ENCODE data around the gene ARL5C. TPM values are rescaled to one million over a fixed set of nuclear protein-coding genes. Genes with fewer than 3 reads are reported as not detected.

Gene ARL5C
- total RNA-seq, 2 donors from 2014 or later: 0.25 TPM; not detected in 1

DNA sequence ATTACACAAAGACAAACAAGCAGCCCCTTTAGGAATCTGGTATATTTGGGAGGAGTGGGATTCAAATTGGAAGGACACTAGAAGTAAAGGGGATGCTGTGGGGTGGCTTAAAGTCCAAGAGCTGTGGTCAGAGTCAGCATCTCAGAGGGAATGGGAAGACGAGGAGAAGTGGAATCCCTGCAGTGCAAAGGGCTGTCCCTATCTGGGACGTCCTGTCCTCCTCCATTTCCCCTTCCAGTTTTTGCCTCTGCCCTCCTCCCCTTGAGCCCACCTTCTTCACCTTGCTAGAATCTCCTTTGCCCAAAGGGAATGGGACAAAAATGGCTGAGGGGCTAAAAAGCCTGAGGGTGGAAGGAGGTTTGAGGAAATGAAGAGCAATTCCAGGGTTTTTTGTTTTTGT lies 10.3 kb downstream of the ARL5C start:
- no peak for ATAC-seq
- no peak overlapping the region for H3K27ac Mint-ChIP-seq
- no peak for DNase-seq (ENCODE audit: low spot score in 2 of 2)
- H3K9me3 Mint-ChIP-seq: no peaks in the 10 kb centered on the region
- H3K36me3 Mint-ChIP-seq: peaks cover 6 to 12% of the 10 kb centered on the region in 2 donors

DNA sequence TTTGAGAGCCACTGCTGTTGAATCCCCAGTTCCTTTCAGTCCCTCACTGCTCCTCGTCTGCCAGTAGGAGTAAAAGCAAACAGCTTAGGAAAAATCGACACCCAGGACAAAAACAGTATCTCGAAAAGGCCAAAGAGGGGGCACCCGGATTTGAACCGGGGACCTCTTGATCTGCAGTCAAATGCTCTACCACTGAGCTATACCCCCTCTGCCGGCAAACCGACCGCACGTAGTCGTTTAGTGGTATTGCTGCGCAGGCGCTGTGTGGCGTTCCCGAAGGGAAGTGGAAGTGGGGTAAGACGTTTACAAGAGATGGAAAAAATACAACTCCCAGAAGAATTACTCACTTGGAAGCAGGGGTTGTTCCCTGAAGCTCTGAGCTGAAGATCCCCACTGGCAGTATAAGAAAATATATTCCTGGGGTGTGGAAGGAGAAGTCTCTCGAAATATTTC lies 12.3 kb downstream of the ARL5C start:
- peak overlapping the region; percentile 98 to 100 for H3K27ac Mint-ChIP-seq
- no peaks in the 10 kb centered on the region for H3K9me3 Mint-ChIP-seq
- peak; percentile 92 to 96 for DNase-seq (ENCODE audit: low spot score in 2 of 2)
- H3K36me3 Mint-ChIP-seq: peaks cover 6 to 12% of the 10 kb centered on the region in 2 donors
- peak; percentile 66 to 70 for ATAC-seq

DNA sequence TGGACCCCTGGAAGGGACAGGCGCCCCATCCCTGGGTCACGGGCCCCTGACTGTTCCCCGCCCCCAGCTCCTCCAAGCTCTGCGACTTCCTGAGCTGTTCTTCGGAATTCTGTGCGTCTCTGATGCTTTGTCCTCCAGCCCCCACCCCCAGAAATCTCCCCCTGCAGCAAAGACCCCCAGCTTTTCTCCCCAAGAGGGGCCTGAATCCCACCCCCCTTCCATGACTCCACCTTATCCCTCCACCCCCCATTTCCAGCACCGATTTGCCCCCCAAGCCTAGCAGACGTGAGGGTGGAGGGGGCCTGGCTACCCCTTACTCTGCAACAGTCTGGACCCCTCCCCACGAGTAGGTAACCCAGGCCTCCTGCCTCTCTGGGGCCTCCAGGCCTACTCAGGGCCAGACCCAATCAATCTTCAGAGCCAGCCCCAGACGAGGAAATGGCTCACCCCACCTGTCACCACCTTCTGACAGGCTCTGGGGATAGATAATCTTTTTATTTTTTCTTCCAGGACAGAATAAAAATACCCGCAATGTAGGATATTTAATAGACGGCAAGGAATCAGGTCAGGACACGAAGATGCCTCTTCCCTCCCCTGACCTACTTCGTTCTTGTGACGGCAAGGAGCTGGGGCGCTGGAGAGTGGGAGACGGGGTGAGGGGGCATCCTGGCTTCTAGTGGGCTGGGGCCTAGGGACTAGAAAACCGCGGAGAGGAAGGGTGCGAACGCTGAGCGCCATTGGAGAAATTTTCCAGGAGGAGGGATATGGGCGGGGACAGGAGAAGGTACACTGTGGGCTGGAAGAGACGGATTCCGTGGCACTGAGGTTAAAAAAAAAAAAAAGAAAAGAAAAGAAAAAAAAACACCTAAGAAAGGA lies 13.8 kb downstream of the ARL5C start:
- DNase-seq (ENCODE audit: low spot score in 2 of 2) (peak in 1 of 2 donors; percentile 26), ATAC-seq (no peak)
- Mint-ChIP-seq H3K36me3 (peaks cover 6 to 12% of the 10 kb centered on the region in 2 donors), H3K9me3 (no peaks in the 10 kb centered on the region), H3K27ac (peak overlapping the region; percentile 79 to 98)

DNA sequence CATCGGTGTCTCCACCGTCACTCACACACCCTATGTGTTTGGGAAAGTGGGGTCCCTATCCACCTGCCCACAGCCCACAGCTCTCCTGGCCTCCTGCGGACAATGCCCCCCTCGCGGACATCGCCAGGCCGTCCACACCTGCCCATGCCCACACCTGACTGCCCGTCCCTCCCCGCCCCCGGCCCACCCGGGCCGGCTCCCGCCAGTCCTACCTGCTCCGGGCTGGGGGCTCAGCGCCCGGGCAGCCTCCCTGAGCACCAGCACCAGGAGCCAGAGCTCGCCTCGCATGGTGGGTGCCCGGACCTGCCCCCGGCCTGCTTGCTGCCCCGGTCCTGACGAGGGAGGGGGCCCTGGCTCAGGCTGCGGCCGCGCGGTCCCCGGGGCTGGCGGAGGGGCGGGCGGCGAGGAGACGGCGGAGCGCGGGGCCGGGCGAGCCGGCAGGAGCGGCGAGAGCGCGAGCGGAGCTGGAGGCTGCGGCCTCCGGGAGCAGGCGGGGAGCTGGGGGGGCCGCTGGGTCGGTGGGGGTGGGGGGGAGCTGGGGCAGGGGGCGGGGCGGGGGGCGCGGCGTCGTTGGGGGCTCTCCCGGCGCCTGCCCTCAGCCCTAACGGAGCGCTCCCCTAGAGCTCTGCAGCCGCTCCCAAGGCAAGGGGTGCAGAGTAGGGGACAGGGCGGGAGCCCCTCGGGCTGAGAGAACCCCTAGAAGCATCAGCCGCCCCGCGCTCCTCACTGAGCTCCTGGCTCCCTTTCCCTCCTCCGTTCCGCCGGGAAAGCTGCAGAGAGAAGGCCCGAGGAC lies 14.6 kb downstream of the ARL5C start, which contains the start of gene PLXDC1:
TSS of gene PLXDC1 (minus strand) at position 488 of the 793 bp plus-strand sequence. CDS start at position 288, 200 bp downstream.
- Mint-ChIP-seq H3K9me3 (no peaks in the 10 kb centered on the region), H3K27ac (peak within 1 kb of the TSS; percentile 79 to 98), H3K36me3 (peaks cover 6 to 12% of the 10 kb centered on the region in 2 donors)
- ATAC-seq (no peak), DNase-seq (ENCODE audit: low spot score in 2 of 2) (peak in 1 of 2 donors; percentile 35)

DNA sequence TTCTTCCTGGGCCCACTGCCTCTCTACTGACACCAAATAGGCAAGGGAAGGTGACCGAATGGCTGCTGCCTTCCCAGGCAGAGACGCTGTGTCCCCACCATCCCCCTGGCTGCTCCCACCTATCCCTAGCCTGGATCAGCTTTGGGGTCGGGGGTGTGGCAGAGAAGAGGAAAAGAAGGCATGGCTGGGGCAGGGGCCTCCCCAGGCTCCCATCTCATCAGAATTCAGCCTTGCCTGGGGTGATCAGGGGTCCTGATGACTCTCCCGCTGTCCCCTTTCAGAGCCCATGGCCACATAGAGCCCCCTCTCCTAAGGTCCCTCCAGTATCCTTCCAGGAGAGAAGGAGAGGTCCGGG lies 15.2 kb downstream of the ARL5C start:
- Mint-ChIP-seq H3K27ac (no peak overlapping the region), H3K36me3 (peaks cover 6 to 12% of the 10 kb centered on the region in 2 donors), H3K9me3 (no peaks in the 10 kb centered on the region)
- DNase-seq (ENCODE audit: low spot score in 2 of 2) (no peak), ATAC-seq (no peak)

DNA sequence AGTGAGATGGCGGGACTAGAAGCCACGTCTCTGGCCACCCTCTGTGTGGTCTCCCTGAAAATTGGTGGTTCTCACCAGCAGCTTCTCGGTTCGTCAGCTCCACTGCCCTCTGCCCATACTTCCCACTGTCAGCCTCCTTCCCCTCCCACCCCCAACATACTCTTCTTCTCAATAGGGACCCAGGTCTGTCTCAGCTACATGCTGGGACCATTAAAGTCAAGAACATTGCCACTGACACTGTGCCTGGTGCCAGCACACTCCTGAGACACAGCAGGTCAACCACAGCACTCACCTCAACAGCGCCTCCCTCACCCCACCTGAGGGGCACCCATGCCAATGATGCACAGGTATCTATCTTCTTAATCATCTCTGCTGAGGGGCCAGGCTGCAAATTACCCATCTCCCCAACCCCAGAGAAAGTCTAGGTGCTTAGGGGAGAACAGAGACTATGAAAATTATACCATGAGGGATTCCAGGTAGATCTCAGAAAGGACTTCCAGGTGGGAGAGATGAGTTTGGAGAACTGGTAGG lies 15.8 kb downstream of the ARL5C start:
- DNase-seq (ENCODE audit: low spot score in 2 of 2) (no peak), ATAC-seq (no peak)
- Mint-ChIP-seq H3K36me3 (peaks cover 6 to 12% of the 10 kb centered on the region in 2 donors), H3K27ac (no peak overlapping the region), H3K9me3 (no peaks in the 10 kb centered on the region)

DNA sequence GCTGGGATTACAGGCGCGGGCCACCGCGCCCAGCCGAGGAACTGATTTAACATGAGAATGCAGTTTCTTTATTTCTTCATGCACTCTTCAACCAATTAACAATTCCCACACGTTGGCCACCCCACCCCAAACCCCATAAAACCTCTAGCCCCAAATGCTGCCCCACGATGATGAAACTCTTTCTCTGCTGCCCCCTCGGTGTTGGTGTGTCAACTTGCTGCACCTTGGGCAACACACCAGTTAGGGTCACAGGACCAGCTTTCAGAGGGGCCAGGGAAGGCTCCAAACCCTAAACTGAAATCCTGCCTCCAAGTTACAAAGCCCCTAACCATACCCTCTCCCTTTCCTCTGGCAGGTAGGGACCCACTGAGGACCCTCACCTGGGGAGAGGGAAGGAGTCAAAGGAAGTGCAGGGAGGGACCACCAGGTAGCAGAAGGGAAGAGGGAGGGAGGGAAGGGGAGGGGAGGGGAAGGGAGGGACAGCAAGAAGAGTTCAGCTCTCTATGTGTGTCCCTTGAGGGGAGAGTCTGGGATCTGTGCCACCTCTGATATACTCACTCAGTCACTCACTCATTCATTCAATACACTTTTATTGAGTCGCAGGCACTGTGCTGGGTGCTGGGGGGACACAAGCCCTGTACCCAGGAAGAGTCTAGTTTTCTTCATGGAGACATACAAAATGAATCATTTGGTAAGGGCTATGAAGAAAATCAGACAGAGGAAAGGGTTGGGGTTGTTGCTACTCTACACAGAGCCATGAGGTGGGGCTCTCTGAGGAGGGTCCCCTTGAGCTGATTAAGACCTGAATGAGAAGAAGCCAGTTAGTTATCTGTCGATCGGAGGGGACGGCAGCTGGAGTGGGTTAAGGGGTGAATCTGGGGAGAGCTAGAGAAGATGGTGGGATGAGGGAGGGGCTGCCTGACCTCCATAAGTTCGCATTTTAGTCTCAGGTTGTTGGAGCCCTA lies 18.5 kb downstream of the ARL5C start:
- Mint-ChIP-seq H3K27ac (no peak overlapping the region), H3K36me3 (no peaks in the 10 kb centered on the region), H3K9me3 (no peaks in the 10 kb centered on the region)
- DNase-seq (ENCODE audit: low spot score in 2 of 2) (no peak), ATAC-seq (no peak)

DNA sequence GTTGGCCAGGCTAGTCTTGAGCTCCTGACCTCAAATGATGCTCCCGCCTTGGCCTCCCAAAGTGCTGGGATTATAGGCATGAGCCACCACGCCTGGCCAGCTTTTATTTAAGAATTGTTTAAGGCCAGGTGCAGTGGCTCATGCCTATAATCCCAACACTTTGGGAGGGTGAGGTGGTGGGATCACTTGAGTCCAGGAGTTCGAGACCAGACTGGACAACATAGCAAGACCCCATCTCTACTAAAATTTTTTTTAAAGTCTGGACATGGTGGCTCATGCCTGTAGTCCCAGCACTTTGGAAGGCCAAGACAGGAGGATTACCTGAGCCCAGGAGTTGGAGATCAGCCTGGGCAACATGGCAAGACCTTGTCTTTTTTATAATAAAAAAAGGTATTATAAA lies 19.7 kb downstream of the ARL5C start:
- Mint-ChIP-seq H3K27ac (no peak overlapping the region), H3K36me3 (no peaks in the 10 kb centered on the region), H3K9me3 (no peaks in the 10 kb centered on the region)
- DNase-seq (ENCODE audit: low spot score in 2 of 2) (no peak), ATAC-seq (no peak)

DNA sequence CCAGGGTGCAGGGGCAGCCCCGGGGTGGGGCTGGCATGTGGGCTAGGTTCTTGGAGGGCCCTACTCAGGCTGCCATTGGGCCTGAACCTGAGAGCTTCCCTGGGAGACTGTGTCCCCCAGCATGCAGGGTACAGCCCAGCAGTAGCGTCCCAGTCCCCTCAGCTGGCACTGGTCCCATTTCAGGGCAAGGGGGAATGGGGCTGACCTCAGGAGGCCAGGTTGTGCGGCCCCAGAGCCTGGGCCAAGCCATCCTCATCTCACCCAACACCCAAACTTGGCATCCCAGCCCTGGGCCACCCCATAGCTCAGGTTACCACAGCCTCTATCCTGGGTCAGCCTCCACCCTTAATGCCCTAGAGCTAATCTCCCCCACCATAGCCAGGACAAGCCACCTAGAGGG lies 20.8 kb downstream of the ARL5C start:
- Mint-ChIP-seq H3K36me3 (no peaks in the 10 kb centered on the region), H3K27ac (no peak overlapping the region), H3K9me3 (no peaks in the 10 kb centered on the region)
- DNase-seq (ENCODE audit: low spot score in 2 of 2) (no peak), ATAC-seq (no peak)

DNA sequence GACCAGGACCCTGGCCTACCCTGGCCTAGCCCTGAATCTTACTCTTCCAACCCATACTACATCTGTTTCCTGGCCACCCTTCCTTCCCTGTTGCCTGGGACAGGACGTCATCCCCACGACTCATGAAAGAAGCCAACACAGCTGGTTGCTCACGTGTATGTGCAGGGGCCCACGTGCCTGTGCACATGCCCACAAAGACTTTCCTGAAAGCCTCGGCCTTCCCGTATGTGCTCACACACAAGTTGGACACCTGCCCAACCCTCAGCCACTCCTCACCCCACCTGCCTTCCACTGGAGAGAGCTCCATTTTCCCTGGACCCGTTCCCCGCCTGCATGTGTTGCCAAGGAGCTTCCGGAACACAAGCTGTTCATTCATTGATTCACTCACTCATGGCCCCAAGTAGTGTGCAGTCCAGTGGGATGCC lies 21.5 kb downstream of the ARL5C start:
- no peak overlapping the region for H3K27ac Mint-ChIP-seq
- no peak for ATAC-seq

DNA sequence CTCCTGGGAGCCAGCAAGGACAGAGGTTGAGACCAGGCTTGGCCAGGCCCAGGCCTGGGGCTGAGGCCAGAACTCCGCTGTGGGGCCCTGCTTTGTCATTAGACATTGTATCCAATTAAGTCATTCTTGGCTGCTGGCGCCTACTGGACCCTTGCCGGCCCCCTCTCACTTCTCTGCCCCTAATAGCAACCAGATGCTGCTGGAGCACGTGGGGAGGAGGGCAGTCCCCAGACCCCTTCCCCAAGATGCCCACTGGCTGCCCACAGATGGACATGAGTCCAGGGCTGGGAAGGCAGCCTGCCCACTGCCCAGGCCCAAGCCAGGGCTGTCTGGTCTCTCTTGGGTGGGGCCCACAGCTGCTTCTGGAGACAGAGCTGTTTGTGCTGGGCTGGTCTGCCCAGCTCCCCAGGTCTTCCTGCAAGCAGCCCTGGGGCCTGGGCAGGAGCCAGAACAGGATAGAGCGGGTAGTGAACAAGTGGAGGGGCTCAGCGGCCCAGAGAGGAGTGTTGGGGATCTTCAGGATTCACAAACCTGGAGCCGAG lies 22.3 kb downstream of the ARL5C start:
- no peaks in the 10 kb centered on the region for H3K36me3 Mint-ChIP-seq
- peak overlapping the region in 1 of 2 donors; percentile 29 for H3K27ac Mint-ChIP-seq
- H3K9me3 Mint-ChIP-seq: no peaks in the 10 kb centered on the region
- DNase-seq (ENCODE audit: low spot score in 2 of 2) (no peak), ATAC-seq (no peak)

More for the DNA sequence above, 21.5 kb downstream of the ARL5C start:
- no peak for DNase-seq (ENCODE audit: low spot score in 2 of 2)
- H3K36me3 Mint-ChIP-seq: no peaks in the 10 kb centered on the region
- no peaks in the 10 kb centered on the region for H3K9me3 Mint-ChIP-seq

DNA sequence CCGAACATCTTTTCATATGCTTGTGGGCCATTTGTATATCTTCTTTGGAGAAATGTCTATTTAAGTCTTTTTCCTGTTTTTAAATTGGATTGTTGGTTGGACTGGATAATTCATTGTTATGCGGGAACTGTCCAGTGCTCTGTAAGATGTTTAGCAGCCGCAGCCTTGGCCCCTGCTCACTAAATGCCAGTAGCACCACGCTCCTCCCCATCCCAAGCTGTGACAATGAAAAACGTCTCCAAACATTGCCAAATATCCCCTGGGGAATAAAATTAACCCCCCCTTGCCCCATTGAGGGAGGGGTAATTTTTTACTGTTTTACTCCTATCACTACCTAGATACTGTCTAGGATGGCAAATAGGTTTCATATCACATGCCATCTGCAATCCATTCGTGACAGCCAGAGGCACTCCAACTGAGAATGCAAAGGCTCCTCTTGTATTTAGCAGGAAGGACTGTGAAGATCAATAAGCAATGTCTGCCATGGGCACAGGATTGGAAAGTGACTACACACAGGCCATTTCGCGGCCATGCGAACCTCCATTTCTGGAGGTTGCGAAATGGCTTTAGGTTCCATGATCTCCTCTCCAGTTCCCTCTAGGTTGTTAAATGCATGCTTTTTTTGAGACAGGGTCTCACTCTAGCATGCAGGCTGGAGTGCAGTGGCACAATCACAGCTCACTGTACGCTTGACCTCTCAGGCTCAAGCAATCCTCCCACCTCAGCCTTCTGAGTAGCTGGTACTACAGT lies 23.9 kb downstream of the ARL5C start:
- no peak for DNase-seq (ENCODE audit: low spot score in 2 of 2)
- no peak for ATAC-seq
- Mint-ChIP-seq H3K27ac (no peak overlapping the region), H3K36me3 (no peaks in the 10 kb centered on the region), H3K9me3 (no peaks in the 10 kb centered on the region)

DNA sequence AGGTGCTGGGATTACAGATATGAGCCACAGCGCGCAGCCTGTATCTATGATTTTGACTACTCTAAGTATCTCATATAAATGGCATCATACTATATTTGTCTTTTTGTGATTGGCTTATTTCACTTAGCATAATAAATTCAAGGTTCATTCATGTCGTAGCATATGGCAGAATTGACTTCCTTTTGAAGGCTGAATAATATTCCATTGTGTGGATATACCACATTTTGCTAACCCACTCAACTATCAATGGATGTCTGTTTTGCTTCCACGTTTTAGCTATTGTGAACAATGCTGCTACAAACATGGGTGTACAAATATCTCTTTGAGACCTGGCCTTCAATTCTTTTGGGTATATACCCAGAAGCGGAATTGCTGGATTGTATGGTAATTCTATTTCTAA lies 24.7 kb downstream of the ARL5C start:
- H3K9me3 Mint-ChIP-seq: no peaks in the 10 kb centered on the region
- no peak for DNase-seq (ENCODE audit: low spot score in 2 of 2)
- H3K36me3 Mint-ChIP-seq: no peaks in the 10 kb centered on the region
- H3K27ac Mint-ChIP-seq: no peak overlapping the region
- no peak for ATAC-seq

DNA sequence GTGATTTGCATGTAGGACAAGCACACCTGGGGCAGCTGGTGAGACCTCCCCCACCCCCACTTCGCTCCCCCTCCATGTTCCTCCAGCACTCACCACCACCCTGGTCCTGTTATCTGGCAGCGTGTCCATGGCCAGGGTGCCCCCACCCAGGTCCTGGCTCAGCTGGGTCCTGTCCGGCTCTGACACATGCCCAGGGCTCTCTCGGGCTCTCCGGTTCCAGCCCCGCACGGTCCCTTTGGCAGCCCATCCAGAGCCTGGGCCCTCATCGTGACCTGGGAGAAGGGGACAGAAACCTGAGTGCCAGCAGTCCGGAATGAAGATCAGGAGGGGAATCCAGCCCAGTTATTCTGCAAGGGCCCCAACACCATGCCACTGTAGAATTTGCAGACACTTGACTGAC lies 26.4 kb downstream of the ARL5C start:
- ATAC-seq: no peak
- H3K9me3 Mint-ChIP-seq: no peaks in the 10 kb centered on the region

DNA sequence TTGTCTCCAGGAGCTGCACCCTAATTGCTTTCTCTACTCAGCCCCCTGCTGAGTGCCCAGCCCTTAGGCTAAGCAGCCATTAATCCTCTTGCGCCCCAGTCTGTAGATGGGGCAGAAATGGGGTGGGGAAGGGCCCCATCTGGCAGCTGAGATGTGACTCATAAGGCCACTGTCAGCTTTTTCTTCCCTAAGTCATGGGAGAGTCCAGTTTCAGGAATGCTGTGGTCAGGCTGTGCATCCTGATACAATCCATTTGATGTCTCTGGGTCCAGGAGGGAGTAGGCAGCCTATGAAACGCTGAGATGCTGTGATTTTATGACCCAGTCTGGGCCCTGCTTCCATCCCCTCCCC lies 26.8 kb downstream of the ARL5C start:
- H3K27ac Mint-ChIP-seq: no peak overlapping the region
- ATAC-seq: no peak
- no peak for DNase-seq (ENCODE audit: low spot score in 2 of 2)
- no peaks in the 10 kb centered on the region for H3K9me3 Mint-ChIP-seq
- no peaks in the 10 kb centered on the region for H3K36me3 Mint-ChIP-seq

More for the DNA sequence above, 26.4 kb downstream of the ARL5C start:
- Mint-ChIP-seq H3K36me3 (no peaks in the 10 kb centered on the region), H3K27ac (no peak overlapping the region)
- no peak for DNase-seq (ENCODE audit: low spot score in 2 of 2)
